BE2C (cell line): ENCODE data around the gene ENGASE.

Experiments
- DNase-seq: peaks from one replicate; pipeline ENCODE4 v3.0.0-alpha.2; 2020
- H3K27me3 ChIP-seq: fragments of 250-450 bp; sonication (Bioruptor Pico); 2 replicates; pipeline ENCODE4 v1.5.1; 2020; ENCODE audit warnings: mild to moderate bottlenecking
- H3K36me3 ChIP-seq: fragments of 250-450 bp; sonication (Bioruptor Pico); 2 replicates; pipeline ENCODE4 v1.5.1; 2020; ENCODE audit warnings: mild to moderate bottlenecking
- H3K4me1 ChIP-seq: fragments of 250-450 bp; sonication (Bioruptor Pico); 2 replicates; pipeline ENCODE4 v1.5.1; 2020
- H3K4me3 ChIP-seq: 2 replicates; pipeline ENCODE4 v1.5.1; 2011; ENCODE audit warnings: low read depth, low read length
- H3K9me3 ChIP-seq: fragments of 250-450 bp; sonication (Bioruptor Pico); 2 replicates; pipeline ENCODE4 v1.5.1; 2020
- TF ChIP-seq, protein P1 (sequence below): IDR thresholded peaks from 2 replicates; pipeline ENCODE4 v1.5.1; 2012; ENCODE audit warnings: mild to moderate bottlenecking, low read depth, low read length

The ENGASE gene

DNA sequence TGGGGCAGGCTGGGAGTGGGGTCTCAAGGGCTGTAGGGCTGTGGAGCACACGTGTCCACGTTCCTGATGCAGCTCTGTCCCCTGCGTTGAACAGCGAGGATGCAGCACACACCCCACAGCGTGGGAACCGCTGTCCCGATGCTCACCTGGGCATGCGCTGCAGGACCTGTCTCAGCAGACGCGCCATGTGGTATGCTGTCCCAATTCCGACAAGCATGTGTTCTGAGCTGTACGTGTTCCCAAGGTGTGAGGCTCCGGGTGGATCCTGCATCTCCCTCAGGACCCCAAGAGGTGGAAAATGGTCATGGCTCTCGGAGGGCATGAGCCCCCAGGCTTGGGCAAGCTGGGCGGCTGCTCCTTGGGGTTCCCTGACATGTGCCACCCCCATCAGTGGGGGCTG is 34.2 kb downstream of the ENGASE start:
- DNase-seq, result no peak
- Histone ChIP-seq H3K4me1 (no peaks in the 10 kb centered on the region; the same call in none of the 2 replicates), H3K36me3 (no peaks in the 10 kb centered on the region), H3K4me3 (no peak overlapping the region), H3K27me3 (peaks cover 5% of the 10 kb centered on the region), H3K9me3 (no peaks in the 10 kb centered on the region)
- TF ChIP-seq, protein P1, sequence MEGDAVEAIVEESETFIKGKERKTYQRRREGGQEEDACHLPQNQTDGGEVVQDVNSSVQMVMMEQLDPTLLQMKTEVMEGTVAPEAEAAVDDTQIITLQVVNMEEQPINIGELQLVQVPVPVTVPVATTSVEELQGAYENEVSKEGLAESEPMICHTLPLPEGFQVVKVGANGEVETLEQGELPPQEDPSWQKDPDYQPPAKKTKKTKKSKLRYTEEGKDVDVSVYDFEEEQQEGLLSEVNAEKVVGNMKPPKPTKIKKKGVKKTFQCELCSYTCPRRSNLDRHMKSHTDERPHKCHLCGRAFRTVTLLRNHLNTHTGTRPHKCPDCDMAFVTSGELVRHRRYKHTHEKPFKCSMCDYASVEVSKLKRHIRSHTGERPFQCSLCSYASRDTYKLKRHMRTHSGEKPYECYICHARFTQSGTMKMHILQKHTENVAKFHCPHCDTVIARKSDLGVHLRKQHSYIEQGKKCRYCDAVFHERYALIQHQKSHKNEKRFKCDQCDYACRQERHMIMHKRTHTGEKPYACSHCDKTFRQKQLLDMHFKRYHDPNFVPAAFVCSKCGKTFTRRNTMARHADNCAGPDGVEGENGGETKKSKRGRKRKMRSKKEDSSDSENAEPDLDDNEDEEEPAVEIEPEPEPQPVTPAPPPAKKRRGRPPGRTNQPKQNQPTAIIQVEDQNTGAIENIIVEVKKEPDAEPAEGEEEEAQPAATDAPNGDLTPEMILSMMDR, result no peak

DNA sequence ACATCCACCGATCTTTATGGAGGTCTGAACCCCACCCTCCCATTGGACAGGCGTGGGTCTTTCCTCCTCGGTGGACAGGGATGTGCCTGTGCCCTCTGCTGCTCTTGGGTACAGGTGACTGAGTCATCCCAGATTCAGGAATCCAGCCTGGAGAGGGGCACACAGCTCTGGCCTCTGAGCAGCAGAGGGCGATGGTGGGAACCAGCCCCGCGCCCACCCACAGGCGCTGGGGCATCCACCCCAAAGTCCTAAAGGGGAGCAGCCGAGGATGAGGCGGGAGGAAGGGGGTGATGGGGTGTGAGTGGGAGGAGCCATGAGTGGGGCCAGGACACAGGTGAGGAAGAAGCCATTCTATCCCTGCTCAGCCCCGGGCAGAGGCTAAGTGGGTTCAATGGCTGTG is 35.0 kb downstream of the ENGASE start:
- DNase-seq, result no peak
- no peaks in the 10 kb centered on the region for H3K36me3 ChIP-seq
- TF ChIP-seq, protein P1, result peak; percentile 62
- no peaks in the 10 kb centered on the region for H3K9me3 ChIP-seq
- H3K4me3 ChIP-seq, result no peak overlapping the region
- peaks cover 5% of the 10 kb centered on the region for H3K27me3 ChIP-seq
- H3K4me1 ChIP-seq, result peaks cover 5% of the 10 kb centered on the region

DNA sequence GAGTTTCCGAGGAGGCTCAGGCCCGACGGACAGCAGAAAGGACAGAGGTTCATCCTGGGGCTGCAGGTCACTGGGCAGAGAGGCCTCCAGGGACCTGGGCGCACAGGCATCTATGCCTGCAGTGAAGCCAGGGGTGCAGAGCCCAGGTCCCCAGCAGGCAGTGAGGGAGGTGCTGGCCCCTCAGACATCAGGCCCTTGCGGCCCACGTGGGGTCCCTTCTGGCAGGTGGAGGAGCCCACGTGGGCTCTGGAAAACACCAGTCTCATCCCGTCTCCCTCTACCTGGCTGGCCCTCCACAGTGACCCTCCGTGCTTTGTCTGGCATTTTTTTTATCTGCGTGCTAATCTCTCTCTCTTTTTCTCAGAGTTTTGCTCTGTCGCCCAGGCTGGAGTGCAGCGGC is 36.5 kb downstream of the ENGASE start:
- no peak for DNase-seq
- TF ChIP-seq, protein P1, result no peak
- H3K4me3 ChIP-seq, result no peak overlapping the region
- H3K9me3 ChIP-seq, result no peaks in the 10 kb centered on the region
- peaks cover 7% of the 10 kb centered on the region for H3K27me3 ChIP-seq
- peaks cover 13% of the 10 kb centered on the region for H3K4me1 ChIP-seq
- H3K36me3 ChIP-seq, result no peaks in the 10 kb centered on the region

DNA sequence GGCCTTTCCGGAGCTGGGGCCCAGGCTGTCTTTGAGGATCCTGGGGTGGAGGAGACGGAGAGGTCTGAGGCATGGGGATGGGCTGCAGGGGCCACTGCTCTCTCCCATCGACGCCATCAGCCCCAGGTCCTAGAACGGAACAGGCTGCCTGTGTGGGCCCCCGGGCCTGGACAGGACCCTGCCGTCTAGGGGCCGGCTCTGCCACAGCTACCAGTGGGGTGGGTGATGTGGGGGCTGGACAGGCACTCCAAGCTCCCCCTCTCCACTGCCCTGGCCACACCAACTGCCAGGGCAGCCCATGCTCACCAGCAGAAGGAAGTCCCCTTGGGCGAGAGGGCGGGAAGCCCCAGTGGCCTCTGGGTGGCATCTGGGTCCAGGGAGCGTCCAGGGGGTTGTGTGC is 37.8 kb downstream of the ENGASE start:
- no peaks in the 10 kb centered on the region for H3K9me3 ChIP-seq
- H3K4me3 ChIP-seq, result no peak overlapping the region
- peaks cover 19% of the 10 kb centered on the region for H3K27me3 ChIP-seq
- peaks cover 13% of the 10 kb centered on the region for H3K4me1 ChIP-seq
- no peak for DNase-seq
- no peaks in the 10 kb centered on the region for H3K36me3 ChIP-seq
- TF ChIP-seq, protein P1, result no peak

DNA sequence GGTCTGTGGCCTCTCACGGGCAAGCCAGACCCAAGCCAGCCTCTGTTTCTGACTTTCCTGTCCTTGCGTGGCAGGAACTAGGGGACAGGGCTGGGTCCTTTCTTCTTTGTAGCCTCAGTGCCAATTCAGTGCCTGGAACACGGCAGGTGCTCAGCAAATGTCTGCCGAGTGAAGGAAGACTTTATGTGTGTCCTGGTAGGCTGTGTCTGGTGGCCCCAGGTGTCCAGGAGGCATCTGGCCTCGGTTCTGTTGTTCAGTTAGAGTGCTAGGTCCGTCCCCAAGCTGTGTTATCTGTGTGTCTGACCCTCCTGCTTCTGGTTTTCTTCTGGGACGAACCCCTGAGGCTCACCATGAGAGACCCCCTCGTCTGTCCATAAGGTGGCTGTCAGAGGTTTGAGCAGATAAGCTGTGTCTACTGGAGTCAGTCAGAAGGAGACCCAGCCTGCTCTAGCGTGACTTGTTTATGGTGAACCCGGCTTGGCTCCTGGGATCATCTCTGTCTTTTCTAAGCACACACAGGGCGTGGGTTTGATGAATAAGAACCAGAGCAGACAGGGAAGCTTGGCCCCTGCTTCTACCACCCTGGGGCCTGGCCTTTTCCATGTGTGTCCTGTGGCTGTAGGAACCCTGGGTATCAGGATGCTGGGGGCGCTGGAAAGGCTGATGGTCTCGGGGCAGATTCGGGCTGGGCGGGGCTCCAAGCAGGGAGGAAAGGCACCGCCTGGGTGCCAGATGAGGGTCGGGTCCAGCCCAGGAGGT is 39.3 kb downstream of the ENGASE start:
- TF ChIP-seq, protein P1, result no peak

DNA sequence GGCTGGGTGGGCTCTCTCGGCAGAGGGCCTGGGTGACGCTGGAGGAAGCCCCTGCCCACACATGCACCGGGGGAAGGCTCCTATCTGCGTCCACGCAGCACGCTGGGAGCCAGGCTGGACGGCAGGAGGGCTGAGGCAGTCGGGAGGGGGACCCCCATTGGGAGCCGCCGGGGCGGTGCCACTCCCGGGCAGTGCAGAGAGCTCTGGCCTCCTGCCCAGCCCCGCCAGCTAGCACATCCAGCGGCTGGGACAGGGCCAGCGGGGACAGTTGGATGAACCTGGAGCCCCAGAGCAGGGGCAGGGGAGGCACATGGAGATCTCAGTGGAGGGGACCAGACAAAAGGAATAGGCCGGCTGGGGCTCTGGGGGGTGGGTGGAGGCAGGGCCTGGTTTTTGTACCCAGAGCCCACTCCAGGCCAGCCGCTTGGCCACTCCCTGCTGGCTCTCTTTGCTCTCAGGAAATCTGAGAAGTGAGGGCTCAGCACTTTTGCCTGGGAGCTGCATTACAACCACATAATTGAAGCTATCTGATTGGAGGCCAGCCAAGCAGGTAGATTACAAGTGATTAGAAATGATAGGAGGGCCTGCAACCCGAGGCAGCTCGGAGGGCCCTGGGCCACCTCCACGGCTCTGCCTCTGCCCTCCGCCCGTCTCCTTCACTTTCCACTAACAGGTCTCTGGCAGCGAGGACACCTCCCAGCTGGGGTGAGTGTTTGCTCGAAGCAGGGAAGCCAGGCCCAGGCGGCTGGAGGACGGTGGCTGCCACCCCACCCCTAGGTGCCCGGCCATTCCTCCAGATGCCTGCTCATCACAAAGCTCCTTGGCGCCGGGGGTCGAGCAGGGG is 40.1 kb downstream of the ENGASE start:
- peaks cover 33% of the 10 kb centered on the region for H3K27me3 ChIP-seq
- peaks cover 13% of the 10 kb centered on the region for H3K4me1 ChIP-seq
- H3K9me3 ChIP-seq, result no peaks in the 10 kb centered on the region
- TF ChIP-seq, protein P1, result no peak
- H3K4me3 ChIP-seq, result no peak overlapping the region
- DNase-seq, result peak; percentile 66
- no peaks in the 10 kb centered on the region for H3K36me3 ChIP-seq

More for the DNA sequence above, 39.3 kb downstream of the ENGASE start:
- Histone ChIP-seq H3K9me3 (no peaks in the 10 kb centered on the region), H3K36me3 (no peaks in the 10 kb centered on the region), H3K4me1 (peaks cover 13% of the 10 kb centered on the region), H3K4me3 (no peak overlapping the region), H3K27me3 (peaks cover 29% of the 10 kb centered on the region)
- DNase-seq, result no peak
